PC-9 (cell line): ENCODE data around the gene SEC22A. TPM values are rescaled to one million over a fixed set of nuclear protein-coding genes. Genes with fewer than 3 reads are reported as not detected.

Experiments
- BruUV-seq: library from RNA; stranded (reverse); fragments of 400-500 nt; replicated peaks from 2 replicates; lab custom pipeline; 2021; lab: Mats Ljungman, UMichigan
- CTCF ChIA-PET: fragments of 300-600 bp; sonication (Branson Sonifier 250); formaldehyde crosslinking; loops from one replicate; lab custom pipeline; 2022; ENCODE audit warnings: antibody characterized with exemption; lab: Charles Lee
- POLR2A ChIA-PET: fragments of 300-600 bp; sonication (Branson Sonifier 250); formaldehyde crosslinking; loops from one replicate; lab custom pipeline; 2022; ENCODE audit warnings: antibody characterized with exemption; ENCODE audit not compliant: unreplicated experiment; lab: Charles Lee
- DNase-seq, 2 experiments: peaks; one replicate each; pipeline versions ENCODE4 v3.0.0 to v3.0.0-alpha.2; 2015 to 2022; ENCODE audit warnings: mixed read lengths in 1 of 2
- H2AFZ ChIP-seq: fragments of 200-600 bp; sonication (generic); 2 replicates; pipeline ENCODE4 v1.8.1; 2017; ENCODE audit warnings: antibody characterized with exemption
- H3F3A ChIP-seq: fragments of 200-600 bp; sonication (generic); 2 replicates; pipeline ENCODE4 v1.8.1; 2017; ENCODE audit warnings: antibody characterized with exemption, mild to moderate bottlenecking, low read depth; ENCODE audit not compliant: insufficient read depth
- H3K27ac ChIP-seq: fragments of 200-600 bp; sonication (generic); 2 replicates; pipeline ENCODE4 v1.6.1; 2016; ENCODE audit warnings: mixed run types
- H3K27me3 ChIP-seq: fragments of 200-600 bp; sonication (generic); 2 replicates; pipeline ENCODE4 v1.6.1; 2016; ENCODE audit warnings: low read depth, mixed run types; ENCODE audit not compliant: insufficient read depth
- H3K36me3 ChIP-seq: fragments of 200-600 bp; sonication (generic); 2 replicates; pipeline ENCODE4 v1.6.1; 2016; ENCODE audit warnings: low read depth, mixed run types
- H3K4me1 ChIP-seq: fragments of 200-600 bp; sonication (generic); replicated peaks from 2 replicates; pipeline ENCODE4 v1.6.1; 2016; ENCODE audit warnings: mixed run types; ENCODE audit not compliant: insufficient read depth
- H3K4me2 ChIP-seq: fragments of 200-600 bp; sonication (generic); 2 replicates; pipeline ENCODE4 v1.6.1; 2017; ENCODE audit warnings: mixed run types
- H3K4me3 ChIP-seq: fragments of 200-600 bp; sonication (generic); 2 replicates; pipeline ENCODE4 v1.6.1; 2016; ENCODE audit warnings: mixed run types
- H3K79me2 ChIP-seq: fragments of 200-600 bp; sonication (generic); 2 replicates; pipeline ENCODE4 v1.6.1; 2017; ENCODE audit warnings: low read depth, mixed run types
- H3K9me2 ChIP-seq: fragments of 200-600 bp; sonication (generic); 2 replicates; pipeline ENCODE4 v1.8.1; 2017; ENCODE audit warnings: mild to moderate bottlenecking; ENCODE audit not compliant: insufficient read depth
- H3K9me3 ChIP-seq: fragments of 200-600 bp; sonication (generic); 2 replicates; pipeline ENCODE4 v1.8.1; 2016; ENCODE audit warnings: low read depth; ENCODE audit not compliant: insufficient read depth
- H4K20me1 ChIP-seq: fragments of 200-600 bp; sonication (generic); 2 replicates; pipeline ENCODE4 v1.8.1; 2017; ENCODE audit not compliant: insufficient read depth
- CTCF ChIP-seq: fragments of 200-600 bp; sonication (generic); conservative IDR thresholded peaks from 2 replicates; pipeline ENCODE4 v1.6.1; 2017; ENCODE audit warnings: mixed run types, antibody characterized with exemption, mild to moderate bottlenecking, moderate library complexity
- EZH2 ChIP-seq: fragments of 200-600 bp; sonication (generic); IDR thresholded peaks from 2 replicates; pipeline ENCODE4 v1.8.0; 2017; ENCODE audit warnings: antibody characterized with exemption, low read depth
- intact Hi-C: fragments of 100-400 bp; cut with micrococcal nuclease; formaldehyde crosslinking; loops from one replicate; pipeline ENCODE4 v1.10.0; 2022; ENCODE audit not compliant: unreplicated experiment
- total RNA-seq: library from RNA; stranded (reverse); gene quantifications from 2 replicates; pipeline ENCODE4 v1.2.3, GENCODE V29; 2021

The SEC22A gene
- total RNA-seq, 1 experiment from 2014 or later, result 20.2 TPM

DNA sequence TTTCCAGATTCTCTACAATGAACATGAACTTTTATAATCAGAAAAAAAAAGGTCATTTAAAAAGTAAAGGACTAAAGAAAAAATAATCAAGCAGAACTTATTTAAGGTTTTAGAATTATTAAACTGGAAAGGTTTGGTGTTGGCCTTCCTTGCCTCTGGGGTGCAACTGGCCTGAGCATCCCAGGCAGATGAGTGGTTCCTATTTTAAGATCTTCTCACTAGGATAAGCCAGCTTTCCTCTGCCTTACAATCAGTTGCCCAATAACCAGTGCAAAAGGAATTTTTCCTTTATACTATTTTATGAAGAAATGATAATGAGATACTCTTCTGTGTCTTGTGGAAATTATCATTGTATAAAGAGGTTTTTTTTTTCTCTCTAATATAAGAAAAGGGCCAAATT, 56.6 kb downstream of the SEC22A start:
- no TSS peak for BruUV-seq
- CTCF ChIA-PET, result interaction anchor here (0.6 to 0.7 kb wide), 2 partner anchors 213 to 469 kb away, joined by 3 to 4 read pairs; no protein-coding TSS in a partner anchor
- POLR2A ChIA-PET, result no interaction called here

DNA sequence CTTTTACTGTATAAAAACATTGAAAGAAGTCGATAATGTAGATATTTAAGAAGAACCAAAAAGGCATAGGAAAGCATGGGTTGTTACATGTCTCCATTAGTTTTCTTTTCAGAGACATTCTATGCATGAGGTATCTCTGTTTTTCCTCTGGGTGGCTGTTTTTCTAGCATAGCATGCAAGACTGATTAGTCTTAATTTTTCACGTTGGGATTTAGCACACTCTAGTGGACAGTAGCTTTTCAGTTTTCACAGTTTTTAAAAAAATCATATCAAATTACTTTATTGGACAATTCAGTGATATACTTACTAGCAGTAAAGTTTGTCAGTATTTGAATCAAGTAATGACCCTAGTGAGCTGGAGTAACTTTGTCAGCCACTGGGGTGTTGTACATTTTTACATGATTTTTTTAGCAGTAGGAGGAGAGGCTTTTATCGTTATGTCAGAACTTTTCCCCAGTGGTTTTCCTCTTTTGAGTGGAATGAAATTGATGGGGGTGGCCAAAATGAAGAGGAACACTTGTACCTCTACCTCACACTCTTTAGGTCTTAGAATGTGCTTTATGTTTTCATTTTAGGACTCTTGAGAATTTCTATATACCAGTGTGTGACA, 57.2 kb downstream of the SEC22A start:
- no peaks in the 10 kb centered on the region for H3K36me3 ChIP-seq
- peaks cover 3% of the 10 kb centered on the region; the same call in 1 of the 2 replicates for H3F3A ChIP-seq
- no peak overlapping the region for H3K27ac ChIP-seq
- TF ChIP-seq EZH2, result no peak
- peak; percentile 77 for TF ChIP-seq CTCF
- ChIA-PET CTCF (interaction anchor here (0.6 kb wide), 2 partner anchors 315 to 470 kb away, joined by 3 to 9 read pairs; no protein-coding TSS in a partner anchor), POLR2A (no interaction called here)
- no peaks in the 10 kb centered on the region for H3K27me3 ChIP-seq
- DNase-seq, result peak in 1 of 2 experiments; percentile 57
- no peak overlapping the region for H3K4me2 ChIP-seq
- no peak overlapping the region for H2AFZ ChIP-seq
- no peak overlapping the region for H3K4me3 ChIP-seq
- no peaks in the 10 kb centered on the region for H3K9me3 ChIP-seq
- intact Hi-C loops, result loop anchor here (2.0 to 5.0 kb wide), 6 partner anchors 232 to 1002 kb away; partner anchors contain the start of genes PARP14 and SEMA5B
- BruUV-seq, result no TSS peak
- H4K20me1 ChIP-seq, result 0 out of 2 replicates have a peak, but pooled peaks cover 4% of the 10 kb centered on the region
- no peaks in the 10 kb centered on the region for H3K4me1 ChIP-seq
- H3K79me2 ChIP-seq, result no peaks in the 10 kb centered on the region
- no peaks in the 10 kb centered on the region for H3K9me2 ChIP-seq

More for the DNA sequence above, 56.6 kb downstream of the SEC22A start:
- Histone ChIP-seq H3K79me2 (no peaks in the 10 kb centered on the region), H3F3A (peaks cover 3% of the 10 kb centered on the region; the same call in 1 of the 2 replicates), H4K20me1 (0 out of 2 replicates have a peak, but pooled peaks cover 4% of the 10 kb centered on the region), H3K4me3 (no peak overlapping the region), H2AFZ (no peak overlapping the region), H3K4me1 (no peaks in the 10 kb centered on the region), H3K4me2 (no peak overlapping the region), H3K27me3 (no peaks in the 10 kb centered on the region), H3K27ac (no peak overlapping the region), H3K36me3 (no peaks in the 10 kb centered on the region), H3K9me3 (no peaks in the 10 kb centered on the region), H3K9me2 (no peaks in the 10 kb centered on the region)
- intact Hi-C loops, result loop anchor here (2.0 to 5.0 kb wide), 6 partner anchors 231 to 1001 kb away; partner anchors contain the start of genes PARP14 and SEMA5B
- TF ChIP-seq CTCF, result no peak
- no peak for TF ChIP-seq EZH2
- no peak for DNase-seq

DNA sequence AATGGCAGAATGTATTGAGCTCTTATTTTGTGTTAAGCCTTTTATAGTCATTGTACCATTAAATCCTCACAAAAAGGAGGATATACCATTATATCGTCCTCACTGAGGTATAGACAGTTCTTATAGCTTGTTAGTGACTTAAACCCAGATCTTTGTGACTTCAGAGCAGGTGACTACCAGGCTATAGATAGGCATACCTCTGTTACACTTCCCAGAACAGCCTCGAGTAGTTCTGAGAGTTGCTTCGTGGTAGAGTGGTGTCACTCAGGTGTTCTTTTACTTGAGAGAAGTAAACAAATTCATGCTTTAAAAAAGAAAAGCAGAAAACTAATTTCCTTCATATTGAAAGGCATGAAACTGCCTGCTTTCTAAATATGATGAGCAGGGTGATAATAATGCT, 59.9 kb downstream of the SEC22A start:
- Histone ChIP-seq H3K4me1 (no peaks in the 10 kb centered on the region), H3K9me3 (no peaks in the 10 kb centered on the region), H2AFZ (no peak overlapping the region), H3K27ac (no peak overlapping the region), H3K36me3 (0 out of 2 replicates have a peak, but pooled peaks cover 6% of the 10 kb centered on the region), H4K20me1 (0 out of 2 replicates have a peak, but pooled peaks cover 4% of the 10 kb centered on the region), H3K79me2 (no peaks in the 10 kb centered on the region), H3K9me2 (no peaks in the 10 kb centered on the region), H3K4me2 (no peak overlapping the region), H3K27me3 (no peaks in the 10 kb centered on the region), H3K4me3 (no peak overlapping the region), H3F3A (peaks cover 3% of the 10 kb centered on the region; the same call in 1 of the 2 replicates)
- intact Hi-C loops, result loop anchor here (10.0 kb wide), 1 partner anchor 1717 kb away; the partner anchor contains the start of gene POLQ
- BruUV-seq, result no TSS peak
- ChIA-PET CTCF (interaction anchor here (0.5 kb wide), 1 partner anchor 620 kb away, joined by 3 read pairs; no protein-coding TSS in a partner anchor), POLR2A (no interaction called here)
- DNase-seq, result no peak
- no peak for TF ChIP-seq CTCF
- no peak for TF ChIP-seq EZH2
